H1 (cell line): ENCODE measurements around the gene DFFA. TPM values are rescaled to one million over a fixed set of nuclear protein-coding genes. Genes with fewer than 3 reads are reported as not detected.
A peak's percentile ranks its signal among the peaks of the same experiment; 100 is the strongest.

Experiments
- CBX5 ChIP-seq: fragments of 300-800, 300-1000 bp; sonication (generic); IDR thresholded peaks from 2 replicates; pipeline ENCODE4 v1.7.1; 2016; ENCODE audit warnings: antibody characterized with exemption, low read length, low read depth
- polyA plus RNA-seq, 7 experiments: library from polyadenylated mRNA; depleted of rRNA in 3 of 7; stranded (reverse) in 5 of 7; unstranded in 2 of 7; fragments of >200 nt in 5 of 7; fragments of 200-250 nt in 2 of 7; gene quantifications; 1 replicate in 5 of 7; 2 replicates in 1 of 7; 4 replicates in 1 of 7; pipeline versions ENCODE4 v1.2.1 to v1.2.3, GENCODE V29; 2011 to 2013; ENCODE audit warnings: missing spikeins in 2 of 7, mixed read lengths in 2 of 7
- total RNA-seq: library from RNA; stranded (reverse); fragmentation: NEBNext Ultra II Directional; extraction: Animal tissue kit (Norgen Biotek cat#: 25700); gene quantifications from 2 replicates; pipeline ENCODE4 v1.2.1, GENCODE V29; 2021
- TF ChIP-seq, protein P1 (sequence below): IDR thresholded peaks from 2 replicates; pipeline ENCODE4 v1.6.1; 2012; ENCODE audit warnings: low read length, inconsistent platforms
- TF ChIP-seq, protein P2 (sequence below), 3 experiments: IDR thresholded peaks; 1 replicate in 2 of 3; 2 replicates in 1 of 3; pipeline versions ENCODE4 v1.5.1 to v1.6.1; 2011; ENCODE audit warnings: low read length in 3 of 3, mild to moderate bottlenecking in 3 of 3, inconsistent platforms in 2 of 3, low read depth in 1 of 3, moderate library complexity in 1 of 3; ENCODE audit not compliant: insufficient read depth in 1 of 3; ENCODE audit errors: control extremely low read depth in 1 of 3

Gene DFFA
- total and polyA plus RNA-seq, 2 of the 8 experiments (the other 6 are each of a cell fraction or from before 2014, with no cell fraction given): 34.3 to 79.9 TPM

- TF ChIP-seq, protein P1, sequence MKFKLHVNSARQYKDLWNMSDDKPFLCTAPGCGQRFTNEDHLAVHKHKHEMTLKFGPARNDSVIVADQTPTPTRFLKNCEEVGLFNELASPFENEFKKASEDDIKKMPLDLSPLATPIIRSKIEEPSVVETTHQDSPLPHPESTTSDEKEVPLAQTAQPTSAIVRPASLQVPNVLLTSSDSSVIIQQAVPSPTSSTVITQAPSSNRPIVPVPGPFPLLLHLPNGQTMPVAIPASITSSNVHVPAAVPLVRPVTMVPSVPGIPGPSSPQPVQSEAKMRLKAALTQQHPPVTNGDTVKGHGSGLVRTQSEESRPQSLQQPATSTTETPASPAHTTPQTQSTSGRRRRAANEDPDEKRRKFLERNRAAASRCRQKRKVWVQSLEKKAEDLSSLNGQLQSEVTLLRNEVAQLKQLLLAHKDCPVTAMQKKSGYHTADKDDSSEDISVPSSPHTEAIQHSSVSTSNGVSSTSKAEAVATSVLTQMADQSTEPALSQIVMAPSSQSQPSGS: no peak
- TF ChIP-seq, protein P2, sequence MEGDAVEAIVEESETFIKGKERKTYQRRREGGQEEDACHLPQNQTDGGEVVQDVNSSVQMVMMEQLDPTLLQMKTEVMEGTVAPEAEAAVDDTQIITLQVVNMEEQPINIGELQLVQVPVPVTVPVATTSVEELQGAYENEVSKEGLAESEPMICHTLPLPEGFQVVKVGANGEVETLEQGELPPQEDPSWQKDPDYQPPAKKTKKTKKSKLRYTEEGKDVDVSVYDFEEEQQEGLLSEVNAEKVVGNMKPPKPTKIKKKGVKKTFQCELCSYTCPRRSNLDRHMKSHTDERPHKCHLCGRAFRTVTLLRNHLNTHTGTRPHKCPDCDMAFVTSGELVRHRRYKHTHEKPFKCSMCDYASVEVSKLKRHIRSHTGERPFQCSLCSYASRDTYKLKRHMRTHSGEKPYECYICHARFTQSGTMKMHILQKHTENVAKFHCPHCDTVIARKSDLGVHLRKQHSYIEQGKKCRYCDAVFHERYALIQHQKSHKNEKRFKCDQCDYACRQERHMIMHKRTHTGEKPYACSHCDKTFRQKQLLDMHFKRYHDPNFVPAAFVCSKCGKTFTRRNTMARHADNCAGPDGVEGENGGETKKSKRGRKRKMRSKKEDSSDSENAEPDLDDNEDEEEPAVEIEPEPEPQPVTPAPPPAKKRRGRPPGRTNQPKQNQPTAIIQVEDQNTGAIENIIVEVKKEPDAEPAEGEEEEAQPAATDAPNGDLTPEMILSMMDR (IDR thresholded peaks at IDR 0.05; ENCODE audit: control extremely low read depth in 1 of 3, insufficient read depth in 1 of 3, low read depth in 1 of 3, low read length in 3 of 3): peak; percentile 10 to 73 (median 72)
- TF ChIP-seq CBX5: no peak
Observed at GRCh38 chr1:10514490-10515235, 42.3 kb upstream of the DFFA start (continued).
